ENCODE results near the gene ATP1B3. TPM values are rescaled to one million over a fixed set of nuclear protein-coding genes. Genes with fewer than 3 reads are reported as not detected.

The ATP1B3 gene
- total and polyA plus RNA-seq, 4 donors, result 6.8 to 30.2 (median 11.3) TPM

DNA sequence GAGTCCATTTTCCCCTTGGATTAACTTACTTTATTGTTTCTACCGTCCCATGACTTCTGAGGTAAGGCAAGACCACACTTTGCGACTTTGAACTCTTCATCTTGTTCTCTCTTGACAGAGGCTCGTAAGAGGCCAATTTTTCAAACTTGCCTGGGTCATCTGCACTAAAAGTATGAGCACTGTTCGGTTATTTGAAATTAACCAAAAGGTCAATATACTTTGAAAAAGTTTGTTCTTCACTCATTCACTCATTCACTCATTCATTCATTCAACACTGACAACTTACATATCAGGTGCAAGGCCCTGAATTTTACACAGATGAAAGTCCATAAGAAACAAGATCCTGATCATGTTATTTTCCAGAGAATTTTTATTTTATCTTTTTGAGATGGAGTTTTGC, 57.9 kb downstream of the ATP1B3 start:
- Histone ChIP-seq H3K36me3 (ENCODE audit: control insufficient read depth in 4 of 4, insufficient read depth in 3 of 4, low read depth in 1 of 4, low read length in 3 of 4) (peaks cover 0 to 2% (median 0%) of the 10 kb centered on the region in 4 donors), H3K9ac (ENCODE audit: low read depth in 1 of 2, low read length in 2 of 2) (no peak overlapping the region), H3K27ac (ENCODE audit: low read depth in 1 of 2, low read length in 2 of 2) (no peak overlapping the region), H3K4me3 (ENCODE audit: low read depth in 1 of 3, low read length in 3 of 3) (no peak overlapping the region), H3K27me3 (ENCODE audit: control insufficient read depth in 4 of 4, insufficient read depth in 4 of 4, low read length in 3 of 4) (no peaks in the 10 kb centered on the region), H3K4me1 (ENCODE audit: control insufficient read depth in 4 of 4, insufficient read depth in 4 of 4, low read length in 3 of 4) (no peaks in the 10 kb centered on the region), H3K9me3 (ENCODE audit: control insufficient read depth in 4 of 4, low read length in 3 of 4) (no peaks in the 10 kb centered on the region)
- DNase-seq (ENCODE audit: low spot score), result no peak
- 93% methylated on average over 4 of the region's 4 CpGs for WGBS
- TF ChIP-seq, protein P1, sequence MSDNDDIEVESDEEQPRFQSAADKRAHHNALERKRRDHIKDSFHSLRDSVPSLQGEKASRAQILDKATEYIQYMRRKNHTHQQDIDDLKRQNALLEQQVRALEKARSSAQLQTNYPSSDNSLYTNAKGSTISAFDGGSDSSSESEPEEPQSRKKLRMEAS (IDR thresholded peaks at IDR 0.05), result no peak
- TF ChIP-seq EGR1 (IDR thresholded peaks at IDR 0.05; ENCODE audit: low read depth in 2 of 2) (no peak), TAF1 (conservative IDR thresholded peaks at IDR 0.05) (no peak), SP1 (IDR thresholded peaks at IDR 0.05) (no peak), YY1 (IDR thresholded peaks at IDR 0.05) (no peak), RAD21 (IDR thresholded peaks at IDR 0.05) (no peak), HNF4G (IDR thresholded peaks at IDR 0.05) (no peak), GABPA (IDR thresholded peaks at IDR 0.05 in 1 of 2, conservative IDR thresholded peaks at IDR 0.05 in 1 of 2) (no peak), NR2F2 (IDR thresholded peaks at IDR 0.05) (no peak)
- TF ChIP-seq, protein P2, sequence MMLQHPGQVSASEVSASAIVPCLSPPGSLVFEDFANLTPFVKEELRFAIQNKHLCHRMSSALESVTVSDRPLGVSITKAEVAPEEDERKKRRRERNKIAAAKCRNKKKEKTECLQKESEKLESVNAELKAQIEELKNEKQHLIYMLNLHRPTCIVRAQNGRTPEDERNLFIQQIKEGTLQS (IDR thresholded peaks at IDR 0.05), result no peak
- TF ChIP-seq, protein P3, sequence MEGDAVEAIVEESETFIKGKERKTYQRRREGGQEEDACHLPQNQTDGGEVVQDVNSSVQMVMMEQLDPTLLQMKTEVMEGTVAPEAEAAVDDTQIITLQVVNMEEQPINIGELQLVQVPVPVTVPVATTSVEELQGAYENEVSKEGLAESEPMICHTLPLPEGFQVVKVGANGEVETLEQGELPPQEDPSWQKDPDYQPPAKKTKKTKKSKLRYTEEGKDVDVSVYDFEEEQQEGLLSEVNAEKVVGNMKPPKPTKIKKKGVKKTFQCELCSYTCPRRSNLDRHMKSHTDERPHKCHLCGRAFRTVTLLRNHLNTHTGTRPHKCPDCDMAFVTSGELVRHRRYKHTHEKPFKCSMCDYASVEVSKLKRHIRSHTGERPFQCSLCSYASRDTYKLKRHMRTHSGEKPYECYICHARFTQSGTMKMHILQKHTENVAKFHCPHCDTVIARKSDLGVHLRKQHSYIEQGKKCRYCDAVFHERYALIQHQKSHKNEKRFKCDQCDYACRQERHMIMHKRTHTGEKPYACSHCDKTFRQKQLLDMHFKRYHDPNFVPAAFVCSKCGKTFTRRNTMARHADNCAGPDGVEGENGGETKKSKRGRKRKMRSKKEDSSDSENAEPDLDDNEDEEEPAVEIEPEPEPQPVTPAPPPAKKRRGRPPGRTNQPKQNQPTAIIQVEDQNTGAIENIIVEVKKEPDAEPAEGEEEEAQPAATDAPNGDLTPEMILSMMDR (IDR thresholded peaks at IDR 0.05; ENCODE audit: low read depth, low read length, missing input control), result no peak

DNA sequence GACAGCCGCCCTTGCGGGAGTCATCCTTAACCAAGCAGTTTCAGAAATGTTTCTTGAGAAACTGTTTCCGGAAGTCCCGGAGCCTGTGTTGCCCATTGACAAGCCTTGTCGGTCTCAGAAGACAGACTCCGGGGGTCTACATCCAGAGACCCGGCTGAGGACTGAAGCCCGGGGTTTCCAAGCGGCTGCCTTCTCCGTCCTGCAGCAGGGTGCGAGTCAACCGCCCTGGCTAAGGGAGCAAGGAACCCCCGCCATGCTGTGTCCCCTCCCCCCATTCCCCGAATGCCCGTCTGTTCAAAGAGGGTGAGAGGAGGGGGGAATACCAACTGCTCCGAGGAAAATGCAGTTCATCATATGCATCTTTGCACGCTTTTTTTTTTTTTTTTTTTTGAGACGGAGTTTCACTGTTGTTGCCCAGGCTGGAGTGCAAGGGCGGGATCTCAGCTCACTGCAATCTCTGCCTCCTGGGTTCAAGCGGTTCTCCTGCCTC, 61.6 kb downstream of the ATP1B3 start:
- no peaks in the 10 kb centered on the region for H3K9me3 ChIP-seq (ENCODE audit: control insufficient read depth in 4 of 4, low read length in 3 of 4)
- H3K4me3 ChIP-seq (ENCODE audit: low read depth in 1 of 3, low read length in 3 of 3), result no peak overlapping the region
- no peak overlapping the region for H3K9ac ChIP-seq (ENCODE audit: low read depth in 1 of 2, low read length in 2 of 2)
- no peaks in the 10 kb centered on the region for H3K36me3 ChIP-seq (ENCODE audit: control insufficient read depth in 4 of 4, insufficient read depth in 3 of 4, low read depth in 1 of 4, low read length in 3 of 4)
- no peak for DNase-seq (ENCODE audit: low spot score)
- TF ChIP-seq NR2F2 (IDR thresholded peaks at IDR 0.05) (no peak), FOXA2 (IDR thresholded peaks at IDR 0.05) (no peak), RXRA (IDR thresholded peaks at IDR 0.05) (no peak), JUND (IDR thresholded peaks at IDR 0.05) (no peak), TAF1 (conservative IDR thresholded peaks at IDR 0.05) (no peak), FOXA1 (IDR thresholded peaks at IDR 0.05) (no peak), YY1 (IDR thresholded peaks at IDR 0.05) (no peak), GABPA (IDR thresholded peaks at IDR 0.05 in 1 of 2, conservative IDR thresholded peaks at IDR 0.05 in 1 of 2) (no peak), SP1 (IDR thresholded peaks at IDR 0.05) (no peak), HNF4G (IDR thresholded peaks at IDR 0.05) (no peak)
- TF ChIP-seq, protein P2 (IDR thresholded peaks at IDR 0.05), result no peak
- TF ChIP-seq, protein P3 (IDR thresholded peaks at IDR 0.05; ENCODE audit: low read depth, low read length, missing input control), result no peak
- H3K4me1 ChIP-seq (ENCODE audit: control insufficient read depth in 4 of 4, insufficient read depth in 4 of 4, low read length in 3 of 4), result no peaks in the 10 kb centered on the region
- no peak overlapping the region for H3K27ac ChIP-seq (ENCODE audit: low read depth in 1 of 2, low read length in 2 of 2)
- no peaks in the 10 kb centered on the region for H3K27me3 ChIP-seq (ENCODE audit: control insufficient read depth in 4 of 4, insufficient read depth in 4 of 4, low read length in 3 of 4)
- 91% methylated on average over 20 of the region's 20 CpGs for WGBS

All from liver (tissue), 9 donors.